ENCODE measurements around the gene TMEM225B.

- TF ChIP-seq CTCF (IDR thresholded peaks at IDR 0.05; ENCODE audit: low read depth, low read length, missing input control), result no peak
- no peak for TF ChIP-seq NR2F2 (IDR thresholded peaks at IDR 0.05)
- TF ChIP-seq, protein P1, sequence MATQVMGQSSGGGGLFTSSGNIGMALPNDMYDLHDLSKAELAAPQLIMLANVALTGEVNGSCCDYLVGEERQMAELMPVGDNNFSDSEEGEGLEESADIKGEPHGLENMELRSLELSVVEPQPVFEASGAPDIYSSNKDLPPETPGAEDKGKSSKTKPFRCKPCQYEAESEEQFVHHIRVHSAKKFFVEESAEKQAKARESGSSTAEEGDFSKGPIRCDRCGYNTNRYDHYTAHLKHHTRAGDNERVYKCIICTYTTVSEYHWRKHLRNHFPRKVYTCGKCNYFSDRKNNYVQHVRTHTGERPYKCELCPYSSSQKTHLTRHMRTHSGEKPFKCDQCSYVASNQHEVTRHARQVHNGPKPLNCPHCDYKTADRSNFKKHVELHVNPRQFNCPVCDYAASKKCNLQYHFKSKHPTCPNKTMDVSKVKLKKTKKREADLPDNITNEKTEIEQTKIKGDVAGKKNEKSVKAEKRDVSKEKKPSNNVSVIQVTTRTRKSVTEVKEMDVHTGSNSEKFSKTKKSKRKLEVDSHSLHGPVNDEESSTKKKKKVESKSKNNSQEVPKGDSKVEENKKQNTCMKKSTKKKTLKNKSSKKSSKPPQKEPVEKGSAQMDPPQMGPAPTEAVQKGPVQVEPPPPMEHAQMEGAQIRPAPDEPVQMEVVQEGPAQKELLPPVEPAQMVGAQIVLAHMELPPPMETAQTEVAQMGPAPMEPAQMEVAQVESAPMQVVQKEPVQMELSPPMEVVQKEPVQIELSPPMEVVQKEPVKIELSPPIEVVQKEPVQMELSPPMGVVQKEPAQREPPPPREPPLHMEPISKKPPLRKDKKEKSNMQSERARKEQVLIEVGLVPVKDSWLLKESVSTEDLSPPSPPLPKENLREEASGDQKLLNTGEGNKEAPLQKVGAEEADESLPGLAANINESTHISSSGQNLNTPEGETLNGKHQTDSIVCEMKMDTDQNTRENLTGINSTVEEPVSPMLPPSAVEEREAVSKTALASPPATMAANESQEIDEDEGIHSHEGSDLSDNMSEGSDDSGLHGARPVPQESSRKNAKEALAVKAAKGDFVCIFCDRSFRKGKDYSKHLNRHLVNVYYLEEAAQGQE (IDR thresholded peaks at IDR 0.05), result no peak
- TF ChIP-seq RAD21 (IDR thresholded peaks at IDR 0.05), result no peak
- TF ChIP-seq TAF1 (conservative IDR thresholded peaks at IDR 0.05), result no peak
- TF ChIP-seq RXRA (IDR thresholded peaks at IDR 0.05), result no peak
- TF ChIP-seq, protein P2, sequence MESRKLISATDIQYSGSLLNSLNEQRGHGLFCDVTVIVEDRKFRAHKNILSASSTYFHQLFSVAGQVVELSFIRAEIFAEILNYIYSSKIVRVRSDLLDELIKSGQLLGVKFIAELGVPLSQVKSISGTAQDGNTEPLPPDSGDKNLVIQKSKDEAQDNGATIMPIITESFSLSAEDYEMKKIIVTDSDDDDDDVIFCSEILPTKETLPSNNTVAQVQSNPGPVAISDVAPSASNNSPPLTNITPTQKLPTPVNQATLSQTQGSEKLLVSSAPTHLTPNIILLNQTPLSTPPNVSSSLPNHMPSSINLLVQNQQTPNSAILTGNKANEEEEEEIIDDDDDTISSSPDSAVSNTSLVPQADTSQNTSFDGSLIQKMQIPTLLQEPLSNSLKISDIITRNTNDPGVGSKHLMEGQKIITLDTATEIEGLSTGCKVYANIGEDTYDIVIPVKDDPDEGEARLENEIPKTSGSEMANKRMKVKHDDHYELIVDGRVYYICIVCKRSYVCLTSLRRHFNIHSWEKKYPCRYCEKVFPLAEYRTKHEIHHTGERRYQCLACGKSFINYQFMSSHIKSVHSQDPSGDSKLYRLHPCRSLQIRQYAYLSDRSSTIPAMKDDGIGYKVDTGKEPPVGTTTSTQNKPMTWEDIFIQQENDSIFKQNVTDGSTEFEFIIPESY (IDR thresholded peaks at IDR 0.05), result no peak
- TF ChIP-seq SP1 (IDR thresholded peaks at IDR 0.05), result no peak
- no peak for TF ChIP-seq JUND (IDR thresholded peaks at IDR 0.05)
- TF ChIP-seq HNF4G (IDR thresholded peaks at IDR 0.05), result no peak
- no peak for TF ChIP-seq HNF4A (conservative IDR thresholded peaks at IDR 0.05)
- TF ChIP-seq YY1 (IDR thresholded peaks at IDR 0.05), result no peak
- TF ChIP-seq MAX (IDR thresholded peaks at IDR 0.05), result no peak
These were observed 25.8 kb downstream of the TMEM225B start for GRCh38 chr7:99623702-99624447.
